Brain pericyte (primary cell): Measurements from ENCODE around the gene ENSA.
A peak's percentile ranks its signal among the peaks of the same experiment; 100 is the strongest.
"Not testable (repeated sequence)": the region's sequence is repeated elsewhere in the genome, so short reads cannot be mapped to it uniquely, and the experiment has no call there.

ENCODE experiments used
- DNase-seq: peaks from one replicate; pipeline ENCODE4 v3.0.0-alpha.2; 2012; ENCODE audit warnings: low read depth, low spot score

The ENSA gene

GRCh38 chr1:150629115-150629928, at the start of gene ENSA:
ENSA (minus strand) TSS chr1:150629612; CDS start chr1:150629470, 142 bp downstream.
- peak; percentile 99 for DNase-seq

GRCh38 chr1:150678988-150679387, 49.6 kb upstream of the ENSA start:
- no peak for DNase-seq

- DNase-seq: no peak
Observed at GRCh38 chr1:150674881-150675280, 45.5 kb upstream of the ENSA start.

- DNase-seq: no peak
Observed at GRCh38 chr1:150663321-150663720, 33.9 kb upstream of the ENSA start.

GRCh38 chr1:150662811-150663210, 33.4 kb upstream of the ENSA start:
- no peak for DNase-seq

GRCh38 chr1:150661156-150661555, 31.7 kb upstream of the ENSA start:
- no peak for DNase-seq

- DNase-seq: no peak
Observed at GRCh38 chr1:150660584-150660983, 31.2 kb upstream of the ENSA start.

- not testable (repeated sequence) for DNase-seq
Observed at GRCh38 chr1:150657064-150657463, 27.7 kb upstream of the ENSA start.

GRCh38 chr1:150654635-150655034, 25.2 kb upstream of the ENSA start:
- DNase-seq: not testable (repeated sequence)

GRCh38 chr1:150650193-150650592, 20.8 kb upstream of the ENSA start:
- DNase-seq: no peak

- no peak for DNase-seq
Observed at GRCh38 chr1:150649441-150650075, 20.1 kb upstream of the ENSA start.

GRCh38 chr1:150642296-150642695, 12.9 kb upstream of the ENSA start:
- no peak for DNase-seq

GRCh38 chr1:150641126-150641815, 11.9 kb upstream of the ENSA start:
- not testable (repeated sequence) for DNase-seq

- DNase-seq: not testable (repeated sequence)
Observed at GRCh38 chr1:150638430-150638829, 9.0 kb upstream of the ENSA start.

GRCh38 chr1:150634839-150635622, 5.6 kb upstream of the ENSA start:
- not testable (repeated sequence) for DNase-seq

GRCh38 chr1:150628766-150629114, 672 bp downstream of the ENSA start:
- no peak for DNase-seq

GRCh38 chr1:150627826-150628410, 1.5 kb downstream of the ENSA start:
- DNase-seq: no peak

- DNase-seq: no peak
Observed at GRCh38 chr1:150626150-150626549, 3.3 kb downstream of the ENSA start.

- not testable (repeated sequence) for DNase-seq
Observed at GRCh38 chr1:150624546-150624945, 4.9 kb downstream of the ENSA start.

- DNase-seq: not testable (repeated sequence)
Observed at GRCh38 chr1:150624134-150624533, 5.3 kb downstream of the ENSA start.

GRCh38 chr1:150622303-150622975, 7.0 kb downstream of the ENSA start:
- DNase-seq: no peak
